Loucy (cell line): Measurements from ENCODE around the gene CDH2.

Experiments used
- H2AFZ ChIP-seq: fragments of 200-600 bp; sonication (generic); 2 replicates; pipeline ENCODE4 v1.6.0; 2016; ENCODE audit warnings: antibody characterized with exemption, mild to moderate bottlenecking, low read length, moderate library complexity
- H3F3A ChIP-seq: fragments of 200-600 bp; 2 replicates; pipeline ENCODE4 v1.6.0; 2016; ENCODE audit warnings: antibody characterized with exemption, low read depth, mild to moderate bottlenecking
- H3K27me3 ChIP-seq: fragments of 200-600 bp; sonication (generic); 2 replicates; pipeline ENCODE4 v1.6.1; 2014; ENCODE audit warnings: low read length, mild to moderate bottlenecking; ENCODE audit not compliant: insufficient read depth, poor library complexity, severe bottlenecking
- H3K36me3 ChIP-seq: fragments of 200-600 bp; sonication (generic); 2 replicates; pipeline ENCODE4 v1.6.1; 2016; ENCODE audit warnings: low read length; ENCODE audit not compliant: insufficient read depth
- H3K4me1 ChIP-seq: fragments of 200-600 bp; sonication (generic); 2 replicates; pipeline ENCODE4 v1.5.1; 2014; ENCODE audit warnings: low read length, mild to moderate bottlenecking; ENCODE audit not compliant: insufficient read depth, poor library complexity, severe bottlenecking
- H3K4me2 ChIP-seq: fragments of 200-600 bp; sonication (generic); 2 replicates; pipeline ENCODE4 v1.6.0; 2014; ENCODE audit warnings: antibody characterized with exemption, low read length, low read depth, mild to moderate bottlenecking; ENCODE audit not compliant: poor library complexity, severe bottlenecking
- H3K4me3 ChIP-seq: fragments of 200-600 bp; sonication (generic); 2 replicates; pipeline ENCODE4 v1.5.1; 2014; ENCODE audit warnings: low read length, mild to moderate bottlenecking, mixed read lengths; ENCODE audit not compliant: poor library complexity, severe bottlenecking
- H3K79me2 ChIP-seq: fragments of 200-600 bp; sonication (generic); 2 replicates; pipeline ENCODE4 v1.6.1; 2014; ENCODE audit warnings: low read length; ENCODE audit not compliant: insufficient read depth
- H3K9ac ChIP-seq: fragments of 200-600 bp; sonication (generic); 2 replicates; pipeline ENCODE4 v1.6.0; 2014; ENCODE audit warnings: mild to moderate bottlenecking, low read depth, low read length, moderate library complexity; ENCODE audit not compliant: poor library complexity, severe bottlenecking
- H3K9me2 ChIP-seq: fragments of 200-600 bp; sonication (generic); replicated peaks from 2 replicates; pipeline ENCODE4 v1.6.1; 2016; ENCODE audit warnings: low read depth, low read length, mixed read lengths
- H3K9me3 ChIP-seq: fragments of 200-600 bp; sonication (generic); 2 replicates; pipeline ENCODE4 v1.6.1; 2014; ENCODE audit warnings: mild to moderate bottlenecking, antibody characterized with exemption, low read length, low read depth; ENCODE audit not compliant: insufficient read depth
- H4K20me1 ChIP-seq: fragments of 200-600 bp; sonication (generic); 2 replicates; pipeline ENCODE4 v1.6.0; 2014; ENCODE audit warnings: antibody characterized with exemption, low read length, mild to moderate bottlenecking; ENCODE audit not compliant: insufficient read depth, poor library complexity, severe bottlenecking
- CTCF ChIP-seq: fragments of 200-600 bp; sonication (generic); conservative IDR thresholded peaks from 2 replicates; pipeline ENCODE4 v1.5.1; 2014; ENCODE audit warnings: mild to moderate bottlenecking, antibody characterized with exemption, low read length
- EZH2phosphoT487 ChIP-seq: fragments of 200-600 bp; IDR thresholded peaks from 2 replicates; pipeline ENCODE4 v1.6.1; 2018; ENCODE audit warnings: antibody characterized with exemption, mild to moderate bottlenecking, moderate library complexity, borderline replicate concordance

CDH2 gene

GRCh38 chr18:28091197-28091596 is 85.7 kb downstream of the CDH2 start:
- H3K9ac ChIP-seq: no peak overlapping the region
- H3K79me2 ChIP-seq: no peaks in the 10 kb centered on the region
- H3K9me3 ChIP-seq: no peaks in the 10 kb centered on the region
- H3K36me3 ChIP-seq: no peaks in the 10 kb centered on the region
- H3K27me3 ChIP-seq: no peaks in the 10 kb centered on the region
- H3K4me3 ChIP-seq: no peak overlapping the region
- no peak overlapping the region for H3K4me2 ChIP-seq
- H3F3A ChIP-seq: no peaks in the 10 kb centered on the region
- H4K20me1 ChIP-seq: no peaks in the 10 kb centered on the region
- H3K4me1 ChIP-seq: no peaks in the 10 kb centered on the region
- no peaks in the 10 kb centered on the region for H3K9me2 ChIP-seq
- no peak for TF ChIP-seq CTCF
- no peak for TF ChIP-seq EZH2phosphoT487
- H2AFZ ChIP-seq: no peak overlapping the region

- no peaks in the 10 kb centered on the region for H3K9me2 ChIP-seq
- no peaks in the 10 kb centered on the region for H3F3A ChIP-seq
- H3K4me2 ChIP-seq: no peak overlapping the region
- no peaks in the 10 kb centered on the region for H3K27me3 ChIP-seq
- no peak overlapping the region for H2AFZ ChIP-seq
- H3K36me3 ChIP-seq: no peaks in the 10 kb centered on the region
- no peaks in the 10 kb centered on the region for H3K4me1 ChIP-seq
- H3K79me2 ChIP-seq: no peaks in the 10 kb centered on the region
- H3K4me3 ChIP-seq: no peak overlapping the region
- no peak overlapping the region for H3K9ac ChIP-seq
- no peaks in the 10 kb centered on the region for H4K20me1 ChIP-seq
- TF ChIP-seq CTCF: no peak
- no peak for TF ChIP-seq EZH2phosphoT487
- H3K9me3 ChIP-seq: no peaks in the 10 kb centered on the region
Measured at GRCh38 chr18:28088477-28088876, 88.5 kb downstream of the CDH2 start.

GRCh38 chr18:28086670-28087552 is 90.0 kb downstream of the CDH2 start:
- H3K9me2 ChIP-seq: no peaks in the 10 kb centered on the region
- H2AFZ ChIP-seq: no peak overlapping the region
- no peaks in the 10 kb centered on the region for H3K27me3 ChIP-seq
- H3K4me2 ChIP-seq: no peak overlapping the region
- H3K9ac ChIP-seq: no peak overlapping the region
- no peak overlapping the region for H3K4me3 ChIP-seq
- H4K20me1 ChIP-seq: no peaks in the 10 kb centered on the region
- H3F3A ChIP-seq: no peaks in the 10 kb centered on the region
- no peaks in the 10 kb centered on the region for H3K79me2 ChIP-seq
- TF ChIP-seq EZH2phosphoT487: no peak
- TF ChIP-seq CTCF: no peak
- H3K4me1 ChIP-seq: no peaks in the 10 kb centered on the region
- H3K9me3 ChIP-seq: no peaks in the 10 kb centered on the region
- no peaks in the 10 kb centered on the region for H3K36me3 ChIP-seq
